ENCODE data around the gene CD52.
A peak's percentile ranks its signal among the peaks of the same experiment; 100 is the strongest.

Gene CD52

DNA sequence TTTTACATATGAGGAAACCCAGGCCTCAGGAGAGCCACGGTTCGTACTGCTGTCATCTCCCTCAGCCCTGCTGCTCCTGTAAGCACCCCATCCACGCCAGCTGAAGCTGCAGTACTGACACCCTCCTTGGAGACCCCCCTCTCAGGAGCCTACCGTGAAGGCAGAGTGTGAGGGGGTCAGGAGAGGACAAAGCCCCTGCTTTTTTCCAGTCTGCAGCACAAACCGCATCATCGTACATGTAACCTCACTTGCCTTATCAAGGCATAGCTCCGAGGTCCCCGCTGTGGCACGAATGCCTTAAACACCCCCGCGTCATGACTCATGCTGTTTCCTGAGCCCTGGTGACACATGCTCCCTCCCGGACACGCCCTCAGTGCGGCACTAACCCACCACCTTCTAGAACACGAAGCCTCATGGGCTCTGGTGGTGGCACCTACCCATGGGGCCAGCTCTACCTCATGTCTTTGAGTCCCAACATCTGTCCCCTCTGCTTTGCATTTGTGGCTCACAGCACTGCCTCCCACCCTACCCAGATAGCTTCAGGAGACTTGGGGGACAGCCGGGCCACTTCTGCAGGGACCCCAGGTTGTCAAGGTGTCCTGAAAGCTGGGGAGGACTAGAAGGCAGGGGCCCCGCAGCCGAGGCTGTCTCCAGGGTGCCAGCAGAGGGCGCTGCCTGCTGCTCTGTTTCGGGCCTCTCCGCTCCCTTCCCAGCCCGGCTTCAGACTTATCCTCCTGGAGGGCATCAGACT, 33.0 kb upstream of the CD52 start:
- DNase-seq (ENCODE audit: low read depth), result peak; percentile 87
- TF ChIP-seq CTCF (conservative IDR thresholded peaks at IDR 0.05; ENCODE audit: low read length), result peak; percentile 61
- H3K4me3 ChIP-seq (ENCODE audit: low read length), result no peak overlapping the region

- 0 out of 2 replicates have a peak, but pooled peaks have one; percentile 11 for TF ChIP-seq CTCF (conservative IDR thresholded peaks at IDR 0.05; ENCODE audit: low read length)
- DNase-seq (ENCODE audit: low read depth), result no peak
- no peak overlapping the region for H3K4me3 ChIP-seq (ENCODE audit: low read length)
Observed at GRCh38 chr1:26285366-26286063, 32.2 kb upstream of the CD52 start.

GRCh38 chr1:26286064-26286416, 31.7 kb upstream of the CD52 start:
- no peak for TF ChIP-seq CTCF (conservative IDR thresholded peaks at IDR 0.05; ENCODE audit: low read length)
- DNase-seq (ENCODE audit: low read depth), result no peak
- H3K4me3 ChIP-seq (ENCODE audit: low read length), result no peak overlapping the region

GRCh38 chr1:26287033-26287711, 30.6 kb upstream of the CD52 start:
- TF ChIP-seq CTCF (conservative IDR thresholded peaks at IDR 0.05; ENCODE audit: low read length), result no peak
- no peak overlapping the region for H3K4me3 ChIP-seq (ENCODE audit: low read length)
- peak; percentile 39 for DNase-seq (ENCODE audit: low read depth)

- TF ChIP-seq CTCF (conservative IDR thresholded peaks at IDR 0.05; ENCODE audit: low read length), result no peak
- H3K4me3 ChIP-seq (ENCODE audit: low read length), result no peak overlapping the region
- DNase-seq (ENCODE audit: low read depth), result no peak
Observed at GRCh38 chr1:26287811-26288210, 29.9 kb upstream of the CD52 start.

DNA sequence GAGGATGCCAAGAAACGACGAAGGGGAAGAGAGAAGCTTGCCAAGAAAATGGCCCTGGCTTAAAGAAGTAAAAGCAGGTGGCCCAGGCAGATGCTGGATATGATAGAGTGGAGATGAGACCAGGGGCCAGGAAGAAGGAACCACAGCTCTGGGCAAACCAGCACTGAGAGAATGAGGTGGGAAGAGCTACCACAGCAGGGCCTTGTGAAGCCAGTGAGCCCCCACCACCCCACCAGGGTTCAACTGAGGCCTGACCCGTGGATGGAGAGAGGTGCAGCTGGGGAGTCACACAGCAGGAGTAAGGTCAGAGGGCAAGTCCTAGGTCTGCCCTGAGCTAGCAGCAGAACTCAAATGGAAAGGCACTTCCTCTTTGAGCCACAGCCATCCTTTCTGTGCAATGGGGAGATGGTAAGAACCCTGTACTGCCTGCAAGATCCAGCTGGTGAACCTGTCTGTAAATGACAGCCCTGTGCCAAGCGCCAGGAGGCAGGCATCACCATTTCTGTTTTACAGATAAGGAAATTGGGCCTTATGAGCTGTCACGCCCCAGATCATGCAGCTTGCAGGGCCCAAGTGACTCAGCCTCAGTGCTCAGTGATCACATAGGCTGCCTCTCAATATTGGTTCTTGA, 29.3 kb upstream of the CD52 start:
- no peak for DNase-seq (ENCODE audit: low read depth)
- TF ChIP-seq CTCF (conservative IDR thresholded peaks at IDR 0.05; ENCODE audit: low read length), result no peak
- H3K4me3 ChIP-seq (ENCODE audit: low read length), result no peak overlapping the region

All from AG10803 (cell line).